Astrocyte of the spinal cord (primary cell): ENCODE results near the gene TMEM240.

ENCODE experiments used
- DNase-seq: peaks from one replicate; pipeline ENCODE4 v3.0.0; 2011; ENCODE audit warnings: low read depth, low spot score
- H3K4me3 ChIP-seq: 2 replicates; pipeline ENCODE4 v1.5.1; 2011; ENCODE audit warnings: low read depth, mild to moderate bottlenecking, low read length, moderate library complexity
- in situ Hi-C: cut with HindIII; loops from 2 replicates; pipeline ENCODE4 v1.10.0; 2017; ENCODE audit warnings: low sequenced_read_pairs
- TF ChIP-seq, protein P1 (sequence below): IDR thresholded peaks from 2 replicates; pipeline ENCODE4 v1.5.1; 2012; ENCODE audit warnings: low read depth, mild to moderate bottlenecking, low read length, inconsistent platforms

TMEM240 gene

DNA sequence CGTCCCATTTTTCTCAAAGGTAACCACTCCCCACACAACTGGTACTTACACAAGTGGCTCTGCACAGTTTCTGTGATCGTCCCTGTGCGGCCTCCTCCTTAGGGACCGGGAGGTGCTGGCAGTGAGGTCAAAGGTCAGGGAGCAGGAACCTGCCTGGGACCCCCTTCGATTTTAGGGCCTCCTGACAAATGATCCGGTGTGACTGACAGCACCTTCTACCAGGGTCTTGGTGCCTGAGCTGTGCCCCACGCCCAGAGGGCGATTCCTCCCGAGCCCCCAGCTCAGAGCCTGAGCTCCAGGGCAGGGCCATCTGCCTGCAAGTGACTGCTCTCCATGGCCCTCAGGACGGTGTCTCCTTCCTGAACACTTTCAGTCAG is 11.8 kb upstream of the TMEM240 start:
- in situ Hi-C loops: no loop called here
- TF ChIP-seq, protein P1, sequence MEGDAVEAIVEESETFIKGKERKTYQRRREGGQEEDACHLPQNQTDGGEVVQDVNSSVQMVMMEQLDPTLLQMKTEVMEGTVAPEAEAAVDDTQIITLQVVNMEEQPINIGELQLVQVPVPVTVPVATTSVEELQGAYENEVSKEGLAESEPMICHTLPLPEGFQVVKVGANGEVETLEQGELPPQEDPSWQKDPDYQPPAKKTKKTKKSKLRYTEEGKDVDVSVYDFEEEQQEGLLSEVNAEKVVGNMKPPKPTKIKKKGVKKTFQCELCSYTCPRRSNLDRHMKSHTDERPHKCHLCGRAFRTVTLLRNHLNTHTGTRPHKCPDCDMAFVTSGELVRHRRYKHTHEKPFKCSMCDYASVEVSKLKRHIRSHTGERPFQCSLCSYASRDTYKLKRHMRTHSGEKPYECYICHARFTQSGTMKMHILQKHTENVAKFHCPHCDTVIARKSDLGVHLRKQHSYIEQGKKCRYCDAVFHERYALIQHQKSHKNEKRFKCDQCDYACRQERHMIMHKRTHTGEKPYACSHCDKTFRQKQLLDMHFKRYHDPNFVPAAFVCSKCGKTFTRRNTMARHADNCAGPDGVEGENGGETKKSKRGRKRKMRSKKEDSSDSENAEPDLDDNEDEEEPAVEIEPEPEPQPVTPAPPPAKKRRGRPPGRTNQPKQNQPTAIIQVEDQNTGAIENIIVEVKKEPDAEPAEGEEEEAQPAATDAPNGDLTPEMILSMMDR: no peak
- DNase-seq: no peak
- H3K4me3 ChIP-seq: no peak overlapping the region

DNA sequence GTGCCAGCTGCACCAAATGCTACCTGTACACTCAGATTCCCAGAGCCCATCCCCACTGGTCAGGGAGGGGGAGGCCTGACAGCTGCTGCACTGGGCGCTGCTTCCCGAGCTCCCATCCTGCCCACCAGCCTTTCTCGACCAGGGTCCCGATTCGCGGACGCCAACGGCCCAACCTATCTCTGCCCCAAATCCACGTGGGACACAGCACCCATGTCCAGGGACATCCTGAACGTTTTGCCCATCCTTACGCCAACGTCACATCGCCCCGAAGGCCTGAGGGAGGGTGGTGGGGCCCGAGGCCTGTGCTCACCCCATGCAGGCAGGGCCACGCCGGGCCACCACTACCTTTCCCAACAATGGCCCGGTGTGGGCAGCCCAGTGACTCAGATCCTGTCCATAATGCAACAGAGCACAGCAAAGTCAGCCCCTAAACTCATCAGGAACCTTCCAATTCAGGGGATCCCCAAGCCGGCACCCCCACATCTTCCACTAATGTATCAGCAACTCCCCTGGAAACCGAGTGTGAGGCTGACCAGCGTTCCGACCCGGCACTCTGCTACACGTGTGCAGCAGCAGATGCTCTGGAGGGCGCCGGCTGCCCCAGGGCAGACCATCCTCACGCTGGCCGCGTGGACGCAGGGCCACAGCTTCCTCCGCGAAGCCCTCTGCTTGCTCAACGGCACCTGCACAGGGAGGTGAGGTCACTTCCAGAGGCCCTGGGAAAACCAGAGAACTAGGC is 11.3 kb upstream of the TMEM240 start:
- no peak for DNase-seq
- no peak overlapping the region for H3K4me3 ChIP-seq
- in situ Hi-C loops: no loop called here
- TF ChIP-seq, protein P1: no peak

DNA sequence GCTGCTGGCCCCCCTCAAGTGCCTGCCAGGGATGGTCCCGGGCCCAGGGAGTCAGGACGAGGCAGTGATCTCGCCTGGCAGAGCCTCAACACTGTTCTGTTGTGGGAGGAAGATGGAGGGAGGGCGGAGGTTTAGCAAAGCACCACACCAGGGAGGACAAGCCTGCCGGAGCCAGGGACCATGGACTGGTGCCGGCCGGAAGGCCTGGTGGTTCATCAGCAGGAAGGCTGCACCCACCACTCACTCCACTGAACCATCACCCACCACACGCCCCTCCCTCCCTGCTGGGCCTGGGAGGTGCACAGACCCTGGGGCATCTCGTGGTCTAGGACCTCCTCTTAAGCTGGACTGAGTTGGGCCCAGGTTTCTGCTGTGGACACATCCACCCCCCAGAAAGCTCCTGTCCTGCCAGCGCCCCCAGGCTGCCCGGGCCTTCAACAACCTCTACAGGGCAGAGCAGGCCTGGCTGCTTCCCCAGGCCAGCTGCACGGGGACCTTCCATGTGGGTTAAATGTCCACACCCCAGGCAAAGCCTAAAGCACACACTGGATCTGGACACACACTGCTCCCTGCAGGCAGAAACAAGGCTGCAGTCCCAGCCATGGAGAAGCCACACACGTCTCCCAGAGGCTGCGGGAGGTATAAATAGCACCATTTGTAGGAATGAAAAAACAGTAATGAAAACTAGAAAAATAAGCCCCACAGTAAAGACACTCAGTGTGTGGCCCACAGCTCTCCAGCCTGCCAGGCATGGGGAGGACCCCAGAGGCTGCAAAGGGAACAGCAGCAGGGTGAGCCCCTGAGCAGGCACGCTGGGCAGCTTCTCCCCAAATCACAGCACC is 10.4 kb upstream of the TMEM240 start:
- peak; percentile 63 for DNase-seq
- in situ Hi-C loops: no loop called here
- H3K4me3 ChIP-seq: no peak overlapping the region
- TF ChIP-seq, protein P1: peak; percentile 65

DNA sequence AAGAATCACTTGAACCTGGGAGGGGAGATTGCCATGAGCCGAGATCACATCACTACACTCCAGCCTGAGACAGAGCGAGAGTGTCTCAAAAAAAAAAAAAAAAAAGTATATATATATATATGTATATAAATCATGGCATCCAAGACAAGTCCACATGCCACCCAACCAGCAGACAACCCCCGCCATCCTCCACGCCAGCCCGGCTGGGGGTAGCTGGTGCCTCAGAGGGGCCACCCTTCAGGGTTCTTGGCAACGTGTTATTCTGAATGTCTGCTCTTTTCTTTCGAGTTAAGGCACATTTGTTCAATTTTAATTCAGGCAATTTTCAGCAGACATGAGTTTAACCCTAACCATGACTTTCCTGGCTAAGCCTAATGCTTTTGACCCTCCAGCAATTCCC is 9.7 kb upstream of the TMEM240 start:
- TF ChIP-seq, protein P1: no peak
- DNase-seq: no peak
- no peak overlapping the region for H3K4me3 ChIP-seq
- in situ Hi-C loops: no loop called here

DNA sequence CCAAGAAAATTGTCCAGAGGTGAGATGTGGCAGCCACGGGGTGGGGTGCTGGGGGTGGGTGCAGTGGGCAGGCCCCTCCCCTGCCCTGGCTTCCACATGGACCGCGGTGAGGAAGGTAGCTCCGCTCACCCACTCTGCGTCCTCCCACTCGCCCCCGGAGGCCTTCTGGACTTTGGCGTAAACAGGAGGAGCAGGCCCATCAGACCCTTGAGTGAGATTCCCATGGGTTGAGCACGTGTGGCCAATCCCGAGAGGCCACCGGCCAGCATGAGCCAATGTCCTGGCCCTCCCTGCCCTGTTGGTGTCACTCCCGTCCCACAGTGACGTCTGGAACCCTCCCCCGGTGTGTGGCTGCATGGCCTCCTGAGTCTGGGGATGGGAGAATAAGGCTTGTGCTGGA is 8.2 kb upstream of the TMEM240 start:
- in situ Hi-C loops: no loop called here
- TF ChIP-seq, protein P1: no peak
- DNase-seq: no peak
- no peak overlapping the region for H3K4me3 ChIP-seq

DNA sequence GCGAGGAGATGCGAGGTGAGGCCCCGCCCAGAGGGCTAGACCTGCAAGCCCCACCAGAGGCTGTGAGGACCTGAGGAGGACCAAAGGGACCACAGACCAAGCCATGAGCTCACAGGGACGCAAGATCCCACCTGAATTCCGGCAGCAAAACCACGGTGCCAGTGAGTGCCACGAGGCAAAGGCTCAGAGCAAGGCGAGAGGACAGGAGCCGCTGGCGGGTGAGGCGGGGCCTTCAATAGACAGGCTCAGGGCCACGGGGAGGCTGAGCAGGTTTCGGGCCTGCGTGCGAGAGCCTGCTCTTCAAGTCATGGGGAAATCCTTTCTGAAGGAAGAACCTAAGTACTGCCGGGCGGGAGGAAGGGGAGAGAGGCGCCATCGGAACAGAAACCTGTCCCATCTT is 7.1 kb upstream of the TMEM240 start:
- TF ChIP-seq, protein P1: no peak
- H3K4me3 ChIP-seq: no peak overlapping the region
- no peak for DNase-seq
- in situ Hi-C loops: no loop called here
